WTC11 (cell line): ENCODE results near the gene APOH. TPM values are rescaled to one million over a fixed set of nuclear protein-coding genes. Genes with fewer than 3 reads are reported as not detected.

Experiments
- ATAC-seq: fragments of 200-7000 bp; cut with Tn5 transposase; 2 replicates; pipeline ENCODE4 v1.10.0; 2021; ENCODE audit warnings: mild to moderate bottlenecking, moderate library complexity
- CTCF ChIA-PET: fragments of 300-600 bp; sonication (Branson Sonifier 250); formaldehyde crosslinking; loops from one replicate; lab custom pipeline; 2021; ENCODE audit warnings: antibody characterized with exemption; lab: Charles Lee
- POLR2A ChIA-PET: fragments of 350-600 bp; sonication (Branson Sonifier 250); formaldehyde crosslinking; loops from one replicate; lab custom pipeline; 2021; ENCODE audit warnings: antibody characterized with exemption; lab: Charles Lee
- DNase-seq: peaks from one replicate; pipeline ENCODE4 v3.0.0; 2021; ENCODE audit warnings: low spot score
- H3K27ac Mint-ChIP-seq: 2 replicates; pipeline ENCODE4 v1.8.0; 2021; ENCODE audit warnings: mixed read lengths
- H3K27me3 Mint-ChIP-seq: 2 replicates; pipeline ENCODE4 v1.8.0; 2021; ENCODE audit warnings: low read depth, mild to moderate bottlenecking, moderate library complexity, mixed read lengths
- H3K36me3 Mint-ChIP-seq: 2 replicates; pipeline ENCODE4 v1.8.0; 2021; ENCODE audit warnings: mixed read lengths
- H3K4me1 Mint-ChIP-seq: 2 replicates; pipeline ENCODE4 v1.8.0; 2022; ENCODE audit warnings: mixed read lengths
- H3K4me3 Mint-ChIP-seq: 2 replicates; pipeline ENCODE4 v1.8.0; 2021; ENCODE audit warnings: mild to moderate bottlenecking, moderate library complexity, mixed read lengths
- H3K9me3 Mint-ChIP-seq: 2 replicates; pipeline ENCODE4 v1.8.0; 2021; ENCODE audit warnings: mixed read lengths
- AR ChIP-seq: fragments of 250-450 bp; sonication (Bioruptor Pico); IDR thresholded peaks from 2 replicates; pipeline ENCODE4 v1.9.0; 2021; ENCODE audit warnings: mild to moderate bottlenecking
- ETV6 ChIP-seq: sonication (generic); formaldehyde crosslinking; IDR thresholded peaks from 2 replicates; pipeline ENCODE4 v1.8.1; 2022; ENCODE audit warnings: mild to moderate bottlenecking, missing genetic modification reagents
- GRHL2 ChIP-seq: fragments of 250-450 bp; sonication (Bioruptor Pico); IDR thresholded peaks from 2 replicates; pipeline ENCODE4 v1.8.0; 2022; ENCODE audit warnings: mild to moderate bottlenecking, moderate library complexity; ENCODE audit not compliant: insufficient replicate concordance, severe bottlenecking
- GTF2I ChIP-seq: fragments of 250-450 bp; sonication (Bioruptor Pico); conservative IDR thresholded peaks from 2 replicates; pipeline ENCODE4 v1.4.0; 2021; ENCODE audit warnings: mild to moderate bottlenecking
- MAX ChIP-seq: sonication (generic); formaldehyde crosslinking; IDR thresholded peaks from 2 replicates; pipeline ENCODE4 v1.8.0; 2022; ENCODE audit warnings: mild to moderate bottlenecking, missing genetic modification reagents
- NFATC4 ChIP-seq: fragments of 250-450 bp; sonication (Bioruptor Pico); IDR thresholded peaks from 2 replicates; pipeline ENCODE4 v1.9.0; 2021; ENCODE audit warnings: mild to moderate bottlenecking
- OVOL2 ChIP-seq: fragments of 250-450 bp; sonication (Bioruptor Pico); IDR thresholded peaks from 2 replicates; pipeline ENCODE4 v1.9.0; 2021; ENCODE audit warnings: mild to moderate bottlenecking, borderline replicate concordance
- PRDM15 ChIP-seq: sonication (generic); formaldehyde crosslinking; IDR thresholded peaks from 2 replicates; pipeline ENCODE4 v1.8.0; 2022; ENCODE audit warnings: missing genetic modification reagents
- PRRX2 ChIP-seq: fragments of 250-450 bp; sonication (Bioruptor Pico); IDR thresholded peaks from 2 replicates; pipeline ENCODE4 v1.8.0; 2021; ENCODE audit warnings: mild to moderate bottlenecking
- RORB ChIP-seq: fragments of 250-450 bp; sonication (Bioruptor Pico); IDR thresholded peaks from 2 replicates; pipeline ENCODE4 v1.9.0; 2021; ENCODE audit warnings: mild to moderate bottlenecking
- ZNF317 ChIP-seq: sonication (generic); formaldehyde crosslinking; IDR thresholded peaks from 2 replicates; pipeline ENCODE4 v1.8.1; 2023; ENCODE audit warnings: low read depth, mild to moderate bottlenecking, moderate library complexity, missing genetic modification reagents, borderline replicate concordance
- ZNF416 ChIP-seq: fragments of 250-450 bp; sonication (Bioruptor Pico); IDR thresholded peaks from 2 replicates; pipeline ENCODE4 v1.9.0; 2021; ENCODE audit warnings: mild to moderate bottlenecking, inconsistent platforms
- ZNF512 ChIP-seq: sonication (generic); formaldehyde crosslinking; IDR thresholded peaks from 2 replicates; pipeline ENCODE4 v1.8.1; 2022; ENCODE audit warnings: missing genetic modification reagents, borderline replicate concordance
- total RNA-seq: library from RNA; stranded (reverse); gene quantifications from 3 replicates; pipeline ENCODE4 v1.2.3, GENCODE V29; 2021
- TF ChIP-seq, protein P1 (sequence below): sonication (generic); formaldehyde crosslinking; IDR thresholded peaks from 2 replicates; pipeline ENCODE4 v1.8.1; 2023; ENCODE audit warnings: mild to moderate bottlenecking, missing genetic modification reagents
- TF ChIP-seq, protein P2 (sequence below): fragments of 200-600 bp; IDR thresholded peaks from 2 replicates; pipeline ENCODE4 v1.8.0; 2022; ENCODE audit warnings: antibody characterized with exemption
- TF ChIP-seq, protein P3 (sequence below): sonication (generic); formaldehyde crosslinking; IDR thresholded peaks from 2 replicates; pipeline ENCODE4 v1.8.1; 2023; ENCODE audit warnings: mild to moderate bottlenecking, missing genetic modification reagents, borderline replicate concordance

Gene APOH
- total RNA-seq, 1 experiment from 2014 or later, result 1.2 TPM

DNA sequence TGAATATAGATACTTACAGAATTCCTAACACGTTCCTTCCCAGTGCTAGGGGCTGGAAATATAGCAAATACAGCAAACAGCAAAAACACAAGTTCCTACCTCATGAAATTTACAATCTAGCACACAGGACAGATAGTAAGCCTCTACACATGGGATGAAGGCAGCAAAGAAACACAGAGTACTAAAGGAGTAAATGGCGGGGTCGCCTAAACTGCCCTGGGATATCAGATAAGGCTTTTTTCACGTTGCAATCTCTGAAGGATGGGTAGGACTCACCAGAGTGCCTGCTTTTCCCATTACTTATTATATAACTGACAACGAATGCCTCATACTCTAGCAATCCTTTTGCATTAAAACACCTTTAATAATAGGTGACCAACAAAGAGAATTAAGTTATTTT lies 57.1 kb downstream of the APOH start (continued):
- TF ChIP-seq ZNF512 (CRISPR knock-in tag), result no peak
- no peak for TF ChIP-seq PRDM15 (CRISPR knock-in tag)
- TF ChIP-seq GTF2I (CRISPR knock-in tag), result no peak
- TF ChIP-seq, all 79 proteins: peak for 0

DNA sequence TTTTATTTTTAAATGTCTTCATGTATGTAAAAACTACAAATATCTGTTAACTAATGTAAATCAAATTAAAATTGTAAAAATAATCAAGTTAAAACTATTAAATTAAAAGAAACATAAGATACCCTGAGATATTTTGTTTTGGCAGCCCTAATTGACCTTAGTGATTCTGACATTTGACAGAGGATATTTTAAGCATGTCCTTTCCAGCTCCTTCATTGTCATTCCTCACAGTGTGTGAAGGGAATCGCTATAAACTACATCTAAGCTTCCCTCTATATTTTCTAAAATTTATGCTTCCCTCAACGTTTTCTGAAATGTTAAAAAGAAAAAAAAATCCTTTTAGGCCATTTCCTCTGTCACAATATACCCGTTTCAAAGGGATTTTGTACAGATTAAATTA lies 57.5 kb downstream of the APOH start:
- no peak overlapping the region for H3K4me3 Mint-ChIP-seq
- POLR2A ChIA-PET, result no interaction called here
- DNase-seq (no peak), ATAC-seq (no peak)
- H3K27me3 Mint-ChIP-seq, result no peaks in the 10 kb centered on the region
- no peaks in the 10 kb centered on the region for H3K36me3 Mint-ChIP-seq
- H3K4me1 Mint-ChIP-seq, result no peaks in the 10 kb centered on the region
- H3K27ac Mint-ChIP-seq, result no peak overlapping the region
- no peaks in the 10 kb centered on the region for H3K9me3 Mint-ChIP-seq
- CTCF ChIA-PET, result no interaction called here
- TF ChIP-seq OVOL2 (CRISPR knock-in tag), result no peak
- TF ChIP-seq, protein P1, sequence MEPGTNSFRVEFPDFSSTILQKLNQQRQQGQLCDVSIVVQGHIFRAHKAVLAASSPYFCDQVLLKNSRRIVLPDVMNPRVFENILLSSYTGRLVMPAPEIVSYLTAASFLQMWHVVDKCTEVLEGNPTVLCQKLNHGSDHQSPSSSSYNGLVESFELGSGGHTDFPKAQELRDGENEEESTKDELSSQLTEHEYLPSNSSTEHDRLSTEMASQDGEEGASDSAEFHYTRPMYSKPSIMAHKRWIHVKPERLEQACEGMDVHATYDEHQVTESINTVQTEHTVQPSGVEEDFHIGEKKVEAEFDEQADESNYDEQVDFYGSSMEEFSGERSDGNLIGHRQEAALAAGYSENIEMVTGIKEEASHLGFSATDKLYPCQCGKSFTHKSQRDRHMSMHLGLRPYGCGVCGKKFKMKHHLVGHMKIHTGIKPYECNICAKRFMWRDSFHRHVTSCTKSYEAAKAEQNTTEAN (CRISPR knock-in tag), result no peak
- TF ChIP-seq NFATC4 (CRISPR knock-in tag), result no peak
- TF ChIP-seq, protein P2, sequence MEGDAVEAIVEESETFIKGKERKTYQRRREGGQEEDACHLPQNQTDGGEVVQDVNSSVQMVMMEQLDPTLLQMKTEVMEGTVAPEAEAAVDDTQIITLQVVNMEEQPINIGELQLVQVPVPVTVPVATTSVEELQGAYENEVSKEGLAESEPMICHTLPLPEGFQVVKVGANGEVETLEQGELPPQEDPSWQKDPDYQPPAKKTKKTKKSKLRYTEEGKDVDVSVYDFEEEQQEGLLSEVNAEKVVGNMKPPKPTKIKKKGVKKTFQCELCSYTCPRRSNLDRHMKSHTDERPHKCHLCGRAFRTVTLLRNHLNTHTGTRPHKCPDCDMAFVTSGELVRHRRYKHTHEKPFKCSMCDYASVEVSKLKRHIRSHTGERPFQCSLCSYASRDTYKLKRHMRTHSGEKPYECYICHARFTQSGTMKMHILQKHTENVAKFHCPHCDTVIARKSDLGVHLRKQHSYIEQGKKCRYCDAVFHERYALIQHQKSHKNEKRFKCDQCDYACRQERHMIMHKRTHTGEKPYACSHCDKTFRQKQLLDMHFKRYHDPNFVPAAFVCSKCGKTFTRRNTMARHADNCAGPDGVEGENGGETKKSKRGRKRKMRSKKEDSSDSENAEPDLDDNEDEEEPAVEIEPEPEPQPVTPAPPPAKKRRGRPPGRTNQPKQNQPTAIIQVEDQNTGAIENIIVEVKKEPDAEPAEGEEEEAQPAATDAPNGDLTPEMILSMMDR, result no peak
- no peak for TF ChIP-seq PRRX2 (CRISPR knock-in tag)
- no peak for TF ChIP-seq RORB (CRISPR knock-in tag)
- TF ChIP-seq ZNF416 (CRISPR knock-in tag), result no peak
- TF ChIP-seq MAX (CRISPR knock-in tag), result no peak
- no peak for TF ChIP-seq ETV6 (CRISPR knock-in tag)
- no peak for TF ChIP-seq ZNF317 (CRISPR knock-in tag)
- no peak for TF ChIP-seq GRHL2 (CRISPR knock-in tag)
- no peak for TF ChIP-seq PRDM15 (CRISPR knock-in tag)
- TF ChIP-seq AR (CRISPR knock-in tag), result no peak
- TF ChIP-seq, protein P3, sequence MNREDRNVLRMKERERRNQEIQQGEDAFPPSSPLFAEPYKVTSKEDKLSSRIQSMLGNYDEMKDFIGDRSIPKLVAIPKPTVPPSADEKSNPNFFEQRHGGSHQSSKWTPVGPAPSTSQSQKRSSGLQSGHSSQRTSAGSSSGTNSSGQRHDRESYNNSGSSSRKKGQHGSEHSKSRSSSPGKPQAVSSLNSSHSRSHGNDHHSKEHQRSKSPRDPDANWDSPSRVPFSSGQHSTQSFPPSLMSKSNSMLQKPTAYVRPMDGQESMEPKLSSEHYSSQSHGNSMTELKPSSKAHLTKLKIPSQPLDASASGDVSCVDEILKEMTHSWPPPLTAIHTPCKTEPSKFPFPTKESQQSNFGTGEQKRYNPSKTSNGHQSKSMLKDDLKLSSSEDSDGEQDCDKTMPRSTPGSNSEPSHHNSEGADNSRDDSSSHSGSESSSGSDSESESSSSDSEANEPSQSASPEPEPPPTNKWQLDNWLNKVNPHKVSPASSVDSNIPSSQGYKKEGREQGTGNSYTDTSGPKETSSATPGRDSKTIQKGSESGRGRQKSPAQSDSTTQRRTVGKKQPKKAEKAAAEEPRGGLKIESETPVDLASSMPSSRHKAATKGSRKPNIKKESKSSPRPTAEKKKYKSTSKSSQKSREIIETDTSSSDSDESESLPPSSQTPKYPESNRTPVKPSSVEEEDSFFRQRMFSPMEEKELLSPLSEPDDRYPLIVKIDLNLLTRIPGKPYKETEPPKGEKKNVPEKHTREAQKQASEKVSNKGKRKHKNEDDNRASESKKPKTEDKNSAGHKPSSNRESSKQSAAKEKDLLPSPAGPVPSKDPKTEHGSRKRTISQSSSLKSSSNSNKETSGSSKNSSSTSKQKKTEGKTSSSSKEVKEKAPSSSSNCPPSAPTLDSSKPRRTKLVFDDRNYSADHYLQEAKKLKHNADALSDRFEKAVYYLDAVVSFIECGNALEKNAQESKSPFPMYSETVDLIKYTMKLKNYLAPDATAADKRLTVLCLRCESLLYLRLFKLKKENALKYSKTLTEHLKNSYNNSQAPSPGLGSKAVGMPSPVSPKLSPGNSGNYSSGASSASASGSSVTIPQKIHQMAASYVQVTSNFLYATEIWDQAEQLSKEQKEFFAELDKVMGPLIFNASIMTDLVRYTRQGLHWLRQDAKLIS (CRISPR knock-in tag), result no peak
